NCI-H2107 treated with DMSO at 0.1 percent for 48 hours (cell line): ENCODE results near the gene AHNAK2.

Experiments
- DNase-seq: peaks from one replicate; lab custom pipeline; 2025; ENCODE audit not compliant: unreplicated experiment; lab: John Stamatoyannopoulos, UW

AHNAK2 gene

GRCh38 chr14:105012171-105012985, 34.2 kb upstream of the AHNAK2 start:
- DNase-seq = no peak

DNA sequence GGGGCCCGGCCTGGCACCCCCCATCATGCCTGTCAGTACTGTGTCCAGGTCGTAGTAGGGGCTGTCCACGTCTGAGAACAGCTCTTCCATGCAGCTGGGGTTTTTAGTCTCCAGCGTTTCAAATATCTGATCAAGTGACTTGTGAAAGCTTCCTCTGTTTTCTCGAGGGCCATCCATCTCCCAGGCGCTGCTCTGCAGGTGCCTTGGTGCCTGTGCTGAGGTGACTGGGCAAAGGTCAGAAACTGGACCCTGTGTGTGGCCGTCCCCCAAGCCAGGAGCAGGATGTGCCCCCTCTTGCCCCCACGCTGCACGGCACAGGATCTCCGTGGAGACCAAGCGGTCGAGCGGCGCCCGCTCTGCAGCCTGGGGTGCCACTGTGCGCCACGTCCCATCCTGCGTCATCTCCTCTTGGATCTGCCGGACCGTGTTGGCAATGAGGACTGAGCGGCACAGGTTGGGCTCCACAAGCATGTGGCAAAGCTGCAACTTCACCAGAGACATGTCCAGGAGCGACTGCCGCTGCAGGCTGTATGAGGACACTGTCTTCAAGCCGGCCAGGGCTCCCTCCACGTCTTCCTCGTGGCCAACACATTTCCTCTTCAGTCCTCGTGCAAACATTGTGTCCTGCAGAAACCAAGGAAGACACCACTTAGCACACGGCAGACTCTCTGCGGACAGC, 33.3 kb upstream of the AHNAK2 start:
- no peak for DNase-seq

- DNase-seq = no peak
Observed at GRCh38 chr14:105010891-105011291, 32.7 kb upstream of the AHNAK2 start.

DNA sequence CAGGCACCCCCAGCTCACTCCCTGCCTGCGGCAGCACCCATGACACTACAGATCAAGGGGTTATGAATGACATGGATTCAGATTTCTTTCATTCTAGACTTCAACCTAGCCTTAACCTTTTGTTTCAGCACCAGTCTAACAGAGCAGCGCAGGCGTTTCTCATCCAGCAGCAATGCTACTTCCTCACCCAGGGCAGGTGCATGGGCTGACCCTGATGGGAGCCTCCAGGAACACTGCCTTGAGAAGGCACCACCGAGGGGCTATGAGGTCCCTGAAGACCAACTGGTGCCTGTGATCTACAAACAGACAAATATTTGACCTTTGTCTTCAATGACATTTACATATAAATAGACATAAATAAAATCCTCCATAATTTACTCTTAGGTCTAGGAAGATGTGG, 31.9 kb upstream of the AHNAK2 start:
- no peak for DNase-seq

DNA sequence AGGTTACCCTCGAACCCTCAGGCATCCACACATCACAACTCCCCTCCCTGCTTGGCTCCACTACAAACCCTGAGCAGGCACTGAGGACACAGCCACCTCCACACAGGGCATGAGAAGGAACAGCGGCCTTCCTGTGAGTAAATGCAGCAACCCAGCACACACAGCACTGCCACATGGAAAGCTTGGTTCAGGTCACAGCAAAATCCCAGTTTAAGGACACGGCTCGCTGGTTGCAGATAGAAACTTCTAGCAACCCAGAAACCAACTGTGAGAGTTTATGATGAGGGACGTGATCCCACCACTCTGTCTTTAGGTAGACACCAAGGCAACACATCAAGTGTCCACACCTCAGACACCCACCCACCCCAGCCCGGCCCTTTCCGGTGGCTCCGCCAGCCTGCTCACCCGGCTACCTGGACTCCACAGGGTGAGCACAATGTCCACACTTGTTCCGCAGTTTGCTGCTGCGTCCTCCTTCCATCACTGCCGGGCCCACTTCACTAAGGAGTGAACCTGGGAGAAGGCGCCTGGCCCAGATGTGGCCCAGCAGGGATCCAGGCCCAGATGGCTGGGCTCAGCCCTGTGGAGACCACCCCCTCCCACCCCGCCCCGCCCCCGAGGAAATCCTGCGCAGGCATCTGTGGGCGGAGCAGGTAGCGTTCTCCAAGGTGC, 29.6 kb upstream of the AHNAK2 start:
- no peak for DNase-seq

DNA sequence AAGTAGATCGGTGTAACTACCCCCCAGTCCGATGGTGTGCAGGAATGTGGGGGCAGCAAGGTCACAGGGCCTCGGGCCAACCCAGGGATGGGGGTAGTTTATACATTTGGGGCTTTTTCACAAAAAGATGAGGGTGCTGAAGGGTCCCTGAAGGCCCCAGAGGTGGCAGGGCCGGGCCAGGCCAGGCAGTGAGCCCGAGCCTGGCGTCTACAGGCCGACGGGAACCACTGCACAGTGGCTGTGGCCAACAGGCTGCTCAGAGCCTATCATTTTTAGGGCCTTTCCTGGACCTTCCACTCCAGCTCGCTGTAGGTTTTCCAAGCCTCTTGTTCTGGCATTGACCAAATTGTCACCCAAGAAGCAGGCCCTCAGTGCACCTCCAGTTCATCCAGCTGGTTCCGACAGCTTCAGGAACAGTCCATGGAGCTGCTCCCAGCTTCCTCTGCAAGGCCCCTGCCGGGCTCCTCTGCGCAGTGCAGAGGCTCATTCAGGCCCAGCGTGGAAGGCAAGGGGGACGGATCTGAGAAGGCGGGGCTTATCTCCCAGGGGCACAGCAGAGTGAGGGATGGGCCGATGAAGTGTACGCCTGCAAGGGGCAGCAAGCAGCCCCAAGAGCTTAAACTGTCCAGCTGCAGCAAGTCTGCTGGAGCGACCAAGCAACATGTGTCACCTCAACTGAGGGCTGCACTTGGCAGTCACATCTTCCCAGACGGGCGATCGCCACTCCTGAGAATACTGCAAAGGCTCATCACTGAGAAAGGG, 28.8 kb upstream of the AHNAK2 start:
- DNase-seq = no peak

- DNase-seq = no peak
Observed at GRCh38 chr14:105005929-105006830, 28.0 kb upstream of the AHNAK2 start.

DNA sequence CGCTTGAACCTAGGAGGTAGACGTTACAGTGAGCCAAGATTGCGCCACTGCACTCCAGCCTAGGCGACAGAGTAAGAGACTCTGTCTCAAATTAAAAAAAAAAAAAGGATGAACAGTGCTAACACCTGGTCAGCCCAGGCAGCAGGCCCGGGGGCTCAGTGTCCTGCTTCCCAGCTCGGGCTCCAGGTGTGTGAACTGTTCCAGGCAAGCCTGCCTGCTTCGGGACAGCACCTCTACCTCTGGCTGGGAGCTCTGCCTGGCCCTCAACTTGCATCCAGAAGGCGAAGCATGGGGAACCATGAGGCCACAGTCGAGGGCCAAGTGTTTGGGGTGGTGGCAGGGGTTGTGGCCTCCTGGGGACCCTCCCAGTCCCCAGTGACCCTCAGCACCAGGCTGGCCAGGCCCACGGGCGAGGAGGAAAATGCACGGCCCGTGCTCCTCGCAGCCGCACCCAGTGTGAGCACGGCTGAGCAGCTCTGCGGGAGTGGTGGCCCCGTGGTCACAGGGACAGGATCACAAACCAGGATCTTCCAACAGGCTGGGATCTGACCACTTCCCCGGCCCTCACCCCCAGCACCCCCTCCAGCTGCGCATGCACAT, 27.3 kb upstream of the AHNAK2 start:
- no peak for DNase-seq

DNA sequence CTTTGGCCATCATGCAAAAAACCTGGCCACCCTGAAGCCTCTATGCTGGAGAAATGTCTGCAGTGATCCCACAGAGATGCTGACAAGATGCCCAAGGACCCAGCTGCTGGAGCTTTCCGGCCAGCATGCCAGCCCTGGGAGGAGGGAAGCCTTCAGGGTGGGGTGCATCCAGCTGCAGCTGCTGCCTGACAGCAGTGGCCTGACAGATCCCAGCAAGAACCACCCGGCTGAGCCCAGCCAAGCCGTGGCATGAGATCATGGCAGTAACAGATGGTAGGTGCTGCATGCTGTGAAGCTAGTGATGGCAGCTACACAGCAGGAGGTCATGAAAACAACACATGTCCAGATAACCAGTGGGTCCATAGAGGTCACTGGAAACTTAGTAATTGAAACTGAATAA, 21.2 kb upstream of the AHNAK2 start:
- DNase-seq = no peak

- DNase-seq = no peak
Observed at GRCh38 chr14:104998801-104999200, 20.6 kb upstream of the AHNAK2 start.

GRCh38 chr14:104996483-104996882, 18.3 kb upstream of the AHNAK2 start:
- no peak for DNase-seq

- DNase-seq = no peak
Observed at GRCh38 chr14:104996032-104996431, 17.9 kb upstream of the AHNAK2 start.

GRCh38 chr14:104994978-104995377, 16.8 kb upstream of the AHNAK2 start:
- no peak for DNase-seq

DNA sequence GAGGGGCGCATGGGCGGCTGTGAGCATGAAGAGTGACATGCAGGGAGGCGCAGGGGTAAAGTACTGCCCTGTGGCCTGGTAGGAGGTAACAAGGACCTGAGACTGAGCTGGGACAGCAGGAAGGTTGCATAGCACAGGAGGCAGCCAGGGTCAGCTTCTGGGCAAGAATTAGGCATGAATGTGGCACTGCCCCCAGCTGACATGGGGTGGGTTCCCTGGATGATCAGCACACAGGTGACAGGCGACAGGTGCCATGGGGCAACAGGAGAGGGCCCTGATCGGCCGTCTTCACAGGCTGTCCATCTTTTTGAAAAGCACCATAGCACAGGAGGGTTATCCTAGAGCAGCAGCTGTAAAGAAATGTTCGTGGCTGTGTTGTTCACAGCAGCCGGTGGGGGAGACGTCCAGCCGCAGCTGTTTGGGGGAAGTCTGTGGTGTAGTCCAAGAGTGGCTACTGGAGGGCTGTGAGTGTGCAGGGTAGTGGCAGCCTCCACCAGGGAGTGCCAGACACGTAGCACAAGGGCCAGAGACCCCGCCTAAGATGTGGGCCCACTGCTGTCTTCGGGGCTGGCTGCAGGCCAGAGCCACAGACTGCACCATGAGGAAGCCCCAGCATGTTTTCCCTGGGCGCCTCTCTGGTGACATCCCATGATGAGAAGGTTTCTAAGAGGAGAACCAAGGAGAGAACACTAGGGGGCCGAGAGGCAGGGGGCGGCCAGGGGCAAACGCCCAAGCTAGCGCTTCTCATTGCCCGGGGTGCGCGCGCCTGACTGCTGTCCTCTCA, 15.8 kb upstream of the AHNAK2 start:
- DNase-seq = no peak

DNA sequence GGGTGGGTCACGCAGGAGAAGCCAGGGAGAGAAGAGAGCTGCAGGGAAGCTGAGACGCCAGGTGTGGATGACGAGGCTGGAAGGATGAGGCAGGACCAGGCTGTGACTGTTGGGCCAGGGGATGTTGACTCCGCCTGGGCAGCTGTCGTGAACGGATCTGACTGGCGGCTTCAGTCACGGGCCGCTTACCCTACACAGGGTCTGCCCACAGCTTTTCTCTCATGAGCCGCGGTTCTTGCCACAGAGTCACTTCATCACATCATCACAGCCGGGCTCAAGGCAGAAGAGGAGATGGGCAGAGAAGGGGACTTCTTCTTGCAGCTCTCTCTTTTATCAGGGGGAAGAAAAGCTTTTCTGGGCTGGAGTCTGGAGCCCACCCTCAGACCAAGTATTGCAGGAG, 15.1 kb upstream of the AHNAK2 start:
- no peak for DNase-seq

- DNase-seq = no peak
Observed at GRCh38 chr14:104992501-104992900, 14.3 kb upstream of the AHNAK2 start.

DNA sequence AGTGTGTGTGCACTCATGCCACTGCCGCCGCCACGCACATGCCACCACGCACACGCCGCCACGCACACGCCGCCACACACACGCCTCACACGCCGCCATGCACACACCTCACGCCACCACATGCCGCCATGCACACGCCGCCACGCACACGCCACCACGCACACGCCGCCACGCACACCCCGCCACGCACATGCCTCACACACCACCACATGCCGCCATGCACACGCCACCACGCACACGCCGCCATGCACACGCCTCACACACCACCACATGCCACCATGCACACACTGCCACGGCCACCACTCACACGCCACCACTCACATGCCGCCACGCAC, 13.7 kb upstream of the AHNAK2 start:
- no peak for DNase-seq

DNA sequence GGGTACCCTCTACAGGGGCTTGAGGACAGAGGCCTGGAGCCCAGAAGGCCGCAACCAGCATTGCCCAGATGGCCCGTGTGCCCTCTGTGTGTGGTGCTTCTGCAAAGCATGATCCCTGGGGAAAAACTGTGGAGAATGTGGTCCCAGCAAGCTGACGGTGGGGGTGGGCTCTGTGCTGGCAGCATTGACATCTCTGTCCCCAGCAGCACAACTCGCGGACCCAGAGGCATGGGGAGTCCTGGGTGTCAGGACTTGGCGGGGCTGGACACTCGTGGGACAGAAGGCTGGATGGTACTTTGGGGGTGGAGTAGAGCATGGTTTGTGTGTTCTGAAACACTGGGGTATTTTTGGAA, 11.8 kb upstream of the AHNAK2 start:
- no peak for DNase-seq

DNA sequence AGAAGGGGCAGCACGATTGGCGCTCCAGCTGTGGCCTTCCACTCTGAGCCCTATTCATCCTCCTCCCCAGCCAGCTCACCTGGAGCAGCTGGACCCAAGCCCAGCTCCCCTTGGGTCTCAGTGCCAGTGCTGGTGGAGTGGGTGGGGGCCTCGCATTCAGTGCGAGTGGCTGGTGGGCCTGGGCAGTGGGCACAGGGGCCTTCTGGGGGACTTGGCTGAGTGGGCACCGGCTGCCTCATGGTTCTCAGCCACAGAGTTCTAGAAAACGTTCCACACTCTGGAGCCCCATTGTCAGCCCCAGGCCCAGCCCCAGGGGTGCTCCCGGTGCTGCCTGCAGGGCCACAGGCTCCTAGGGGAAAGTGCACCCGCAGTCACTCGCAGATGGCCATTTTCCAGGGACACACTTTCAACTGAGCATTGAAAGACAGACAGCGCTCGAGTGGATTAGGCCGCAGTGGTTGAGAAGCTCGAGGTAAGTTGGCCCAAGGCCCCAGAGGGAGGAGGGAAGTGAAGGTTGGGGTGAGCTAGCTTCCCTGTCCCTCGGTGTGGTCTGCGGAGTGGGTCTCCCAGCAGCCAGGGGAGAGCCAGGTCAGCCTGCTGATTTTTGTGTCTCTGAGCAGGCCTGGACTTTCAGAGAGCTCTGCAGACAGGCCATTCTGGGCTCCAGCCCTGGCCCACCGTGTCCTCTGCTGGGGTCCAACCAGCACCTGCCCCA, 11.2 kb upstream of the AHNAK2 start:
- DNase-seq = no peak
